H1 (cell line): ENCODE data around the gene C12orf43. TPM values are rescaled to one million over a fixed set of nuclear protein-coding genes. Genes with fewer than 3 reads are reported as not detected.

ENCODE experiments used
- CTCF ChIA-PET: fragments of 300-600 bp; sonication (Branson Sonifier 250); formaldehyde crosslinking; loops from one replicate; lab custom pipeline; 2021; ENCODE audit not compliant: partially characterized antibody; lab: Charles Lee
- POLR2A ChIA-PET: fragments of 300-600 bp; sonication (Branson Sonifier 250); formaldehyde crosslinking; loops from one replicate; lab custom pipeline; 2021; ENCODE audit warnings: inconsistent platforms; ENCODE audit not compliant: partially characterized antibody; lab: Charles Lee
- DNase-seq, 2 experiments: peaks; one replicate each; pipeline versions ENCODE4 v3.0.0 to v3.0.0-alpha.2; 2010 to 2022; ENCODE audit warnings: low spot score in 2 of 2, low read depth in 1 of 2, mixed read lengths in 1 of 2
- FAIRE-seq: peaks from 2 replicates; lab custom pipeline; 2011; peaks lifted over from hg19 to GRCh38; lab: Jason Lieb, UNC
- H2AFZ ChIP-seq: 2 replicates; pipeline ENCODE4 v1.8.1; 2012; ENCODE audit warnings: low read length, inconsistent platforms
- H2AK5ac ChIP-seq: 2 replicates; pipeline ENCODE4 v1.6.1; 2013; ENCODE audit warnings: low read depth, low read length
- H2BK120ac ChIP-seq: replicated peaks from 2 replicates; pipeline ENCODE3; 2013; ENCODE audit warnings: low read depth, low read length, inconsistent platforms
- H2BK12ac ChIP-seq: 2 replicates; pipeline ENCODE4 v1.6.1; 2013; ENCODE audit warnings: low read depth, low read length
- H2BK15ac ChIP-seq: 2 replicates; pipeline ENCODE4 v1.6.1; 2013; ENCODE audit warnings: low read length
- H2BK20ac ChIP-seq: 2 replicates; pipeline ENCODE4 v1.6.1; 2013; ENCODE audit warnings: low read length
- H2BK5ac ChIP-seq: 2 replicates; pipeline ENCODE4 v1.6.1; 2013; ENCODE audit warnings: low read depth, low read length
- H3K14ac ChIP-seq: 2 replicates; pipeline ENCODE4 v1.6.1; 2013; ENCODE audit warnings: inconsistent platforms; ENCODE audit not compliant: insufficient read length
- H3K18ac ChIP-seq: 2 replicates; pipeline ENCODE4 v1.6.1; 2013; ENCODE audit warnings: low read length; ENCODE audit errors: extremely low read depth
- H3K23ac ChIP-seq: 2 replicates; pipeline ENCODE4 v1.6.1; 2013; ENCODE audit warnings: inconsistent platforms; ENCODE audit not compliant: insufficient read length
- H3K23me2 ChIP-seq: 2 replicates; pipeline ENCODE4 v1.6.1; 2013; ENCODE audit warnings: low read depth, low read length
- H3K27ac ChIP-seq: 2 replicates; pipeline ENCODE4 v1.6.1; 2011; ENCODE audit warnings: low read depth, low read length, inconsistent platforms
- H3K27me3 ChIP-seq, 4 experiments: replicated peaks in 1 of 4; 1 replicate in 1 of 4; 2 replicates in 3 of 4; pipeline versions ENCODE4 v1.6.1 to v1.8.1; 2011 to 2013; ENCODE audit warnings: low read length in 3 of 4, mild to moderate bottlenecking in 3 of 4, inconsistent platforms in 2 of 4, mixed read lengths in 2 of 4, moderate library complexity in 1 of 4; ENCODE audit not compliant: control insufficient read depth in 3 of 4, insufficient read depth in 3 of 4; ENCODE audit errors: extremely low read depth in 1 of 4
- H3K36me3 ChIP-seq, 4 experiments: 2 replicates each; pipeline versions ENCODE4 v1.6.1 to v1.8.1; 2011 to 2013; ENCODE audit warnings: mild to moderate bottlenecking in 4 of 4, low read length in 3 of 4, moderate library complexity in 2 of 4, control low read depth in 1 of 4, inconsistent platforms in 1 of 4; ENCODE audit not compliant: insufficient read depth in 4 of 4, control insufficient read depth in 2 of 4
- H3K4ac ChIP-seq: replicated peaks from 2 replicates; pipeline ENCODE3; 2013; ENCODE audit warnings: low read length, low read depth, mixed read lengths, inconsistent platforms; ENCODE audit not compliant: insufficient read length
- H3K4me1 ChIP-seq, 4 experiments: replicated peaks in 1 of 4; 1 replicate in 1 of 4; 2 replicates in 3 of 4; pipeline versions ENCODE4 v1.6.1 to v1.8.1; 2011 to 2013; ENCODE audit warnings: low read length in 3 of 4, inconsistent platforms in 2 of 4, mixed read lengths in 1 of 4; ENCODE audit not compliant: insufficient read depth in 4 of 4, control insufficient read depth in 3 of 4
- H3K4me2 ChIP-seq, 2 experiments: 2 replicates each; pipeline versions ENCODE4 v1.6.1 to v1.8.1; 2011 to 2013; ENCODE audit warnings: low read depth in 2 of 2, low read length in 2 of 2, control low read depth in 1 of 2, inconsistent platforms in 1 of 2, mild to moderate bottlenecking in 1 of 2; ENCODE audit not compliant: insufficient read depth in 1 of 2
- H3K4me3 ChIP-seq, 4 experiments: fragments of 200-600, 300-600 bp in 1 of 4; sonication (generic), shearing (Covaris generic), sonication (Bioruptor Twin) in 1 of 4; 2 replicates each; pipeline versions ENCODE4 v1.5.1 to v1.8.1; 2011 to 2016; ENCODE audit warnings: low read length in 4 of 4, low read depth in 3 of 4, control low read depth in 2 of 4, inconsistent platforms in 2 of 4, mild to moderate bottlenecking in 2 of 4, mixed read lengths in 1 of 4, moderate library complexity in 1 of 4; ENCODE audit not compliant: insufficient read depth in 2 of 4; ENCODE audit errors: extremely low read depth in 1 of 4
- H3K56ac ChIP-seq: replicated peaks from 2 replicates; pipeline ENCODE3; 2013; ENCODE audit warnings: low read depth, mild to moderate bottlenecking, mixed read lengths, low read length, inconsistent platforms; ENCODE audit not compliant: insufficient read length
- H3K79me1 ChIP-seq: 2 replicates; pipeline ENCODE4 v1.6.1; 2013; ENCODE audit warnings: low read depth, low read length, control low read depth
- H3K79me2 ChIP-seq, 2 experiments: 2 replicates each; pipeline versions ENCODE4 v1.6.1 to v1.8.1; 2012 to 2013; ENCODE audit warnings: low read length in 2 of 2, mild to moderate bottlenecking in 2 of 2, inconsistent platforms in 1 of 2; ENCODE audit not compliant: insufficient read depth in 2 of 2, control insufficient read depth in 1 of 2
- H3K9ac ChIP-seq, 4 experiments: replicated peaks in 1 of 4; 1 replicate in 1 of 4; 2 replicates in 3 of 4; pipeline versions ENCODE4 v1.6.1 to v1.8.1; 2011 to 2013; ENCODE audit warnings: low read depth in 3 of 4, low read length in 3 of 4, control low read depth in 2 of 4, mild to moderate bottlenecking in 2 of 4, moderate library complexity in 2 of 4, inconsistent platforms in 1 of 4; ENCODE audit errors: extremely low read depth in 1 of 4
- H3K9me3 ChIP-seq, 2 experiments: 2 replicates each; pipeline versions ENCODE4 v1.6.1 to v1.8.1; 2012 to 2013; ENCODE audit warnings: mild to moderate bottlenecking in 2 of 2, moderate library complexity in 2 of 2, control low read depth in 1 of 2, inconsistent platforms in 1 of 2, low read depth in 1 of 2, low read length in 1 of 2, mixed read lengths in 1 of 2; ENCODE audit not compliant: insufficient read depth in 2 of 2
- H4K20me1 ChIP-seq, 2 experiments: replicated peaks in 1 of 2; 2 replicates each; pipeline versions ENCODE3 to v1.8.1; 2011 to 2013; ENCODE audit warnings: inconsistent platforms in 2 of 2, low read length in 2 of 2, mild to moderate bottlenecking in 1 of 2; ENCODE audit not compliant: insufficient read depth in 2 of 2, control insufficient read depth in 1 of 2
- H4K5ac ChIP-seq: 2 replicates; pipeline ENCODE4 v1.6.1; 2013; ENCODE audit warnings: low read length, low read depth, mixed read lengths, inconsistent platforms; ENCODE audit not compliant: insufficient read length
- H4K8ac ChIP-seq: 2 replicates; pipeline ENCODE4 v1.8.0; 2013; ENCODE audit warnings: mild to moderate bottlenecking, moderate library complexity, low read length, inconsistent platforms; ENCODE audit not compliant: insufficient read depth; ENCODE audit errors: extremely low read depth
- H4K91ac ChIP-seq: replicated peaks from 2 replicates; pipeline ENCODE3; 2013; ENCODE audit warnings: low read length, mixed read lengths, inconsistent platforms; ENCODE audit not compliant: insufficient read length
- POLR2AphosphoS5 ChIP-seq: IDR thresholded peaks from 2 replicates; pipeline ENCODE4 v1.6.1; 2011; ENCODE audit warnings: low read depth, low read length
- SRF ChIP-seq: IDR thresholded peaks from 2 replicates; pipeline ENCODE4 v1.6.1; 2011; ENCODE audit warnings: mild to moderate bottlenecking, low read depth, low read length, moderate library complexity
- TCF12 ChIP-seq: IDR thresholded peaks from 2 replicates; pipeline ENCODE4 v1.6.1; 2011; ENCODE audit warnings: low read depth, mild to moderate bottlenecking, low read length
- WGBS, 2 experiments: shearing (Covaris generic) in 1 of 2; methylation state at CpG; one replicate each; pipeline versions ENCODE4 v1.1.6 to v1.1.7; 2013 to 2015; ENCODE audit warnings: low lambda C conversion rate in 2 of 2, mixed read lengths in 2 of 2, inconsistent platforms in 1 of 2, low coverage in 1 of 2, missing lambda C conversion rate in 1 of 2; ENCODE audit not compliant: insufficient replicate concordance in 2 of 2, insufficient coverage in 1 of 2, insufficient read length in 1 of 2; ENCODE audit errors: extremely low coverage in 1 of 2, missing lambda C conversion rate in 1 of 2; 5-methylcytosine and 5-hydroxymethylcytosine counted together
- polyA plus RNA-seq, 7 experiments: library from polyadenylated mRNA; depleted of rRNA in 3 of 7; stranded (reverse) in 5 of 7; unstranded in 2 of 7; fragments of >200 nt in 5 of 7; fragments of 200-250 nt in 2 of 7; gene quantifications; 1 replicate in 5 of 7; 2 replicates in 1 of 7; 4 replicates in 1 of 7; pipeline versions ENCODE4 v1.2.1 to v1.2.3, GENCODE V29; 2011 to 2013; ENCODE audit warnings: missing spikeins in 2 of 7, mixed read lengths in 2 of 7
- total RNA-seq: library from RNA; stranded (reverse); fragmentation: NEBNext Ultra II Directional; extraction: Animal tissue kit (Norgen Biotek cat#: 25700); gene quantifications from 2 replicates; pipeline ENCODE4 v1.2.1, GENCODE V29; 2021
- TF ChIP-seq, protein P1 (sequence below): IDR thresholded peaks from 2 replicates; pipeline ENCODE4 v1.6.1; 2012; ENCODE audit warnings: inconsistent platforms
- TF ChIP-seq, protein P2 (sequence below): IDR thresholded peaks from 2 replicates; pipeline ENCODE4 v1.6.1; 2012; ENCODE audit warnings: low read length, inconsistent platforms

The C12orf43 gene
- total and polyA plus RNA-seq, 2 of the 8 experiments (the other 6 are each of a cell fraction or from before 2014, with no cell fraction given): 9.2 to 22.3 TPM

DNA sequence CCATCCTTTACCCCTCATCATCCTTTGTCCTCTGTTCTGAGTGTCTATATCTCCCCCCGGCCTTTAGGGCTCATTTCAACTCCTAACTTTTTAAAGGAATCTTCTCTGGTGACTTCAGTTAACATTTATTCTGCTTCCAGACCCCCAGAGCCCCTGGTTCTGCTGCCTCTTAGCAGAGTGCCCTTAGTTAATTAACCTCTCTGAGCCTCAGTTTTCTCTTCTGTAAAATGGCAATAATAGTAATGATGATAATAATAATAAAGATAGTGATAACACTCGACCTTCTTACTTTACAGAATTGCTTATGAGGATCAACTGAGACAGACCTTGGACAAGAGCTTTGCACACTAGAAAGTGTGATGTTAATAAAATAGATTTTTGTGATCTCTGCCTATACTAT, 6.4 kb upstream of the C12orf43 start:
- Histone ChIP-seq H4K8ac (no peak overlapping the region), H4K5ac (no peak overlapping the region), H3K4me3 (no peak overlapping the region), H3K23ac (no peak overlapping the region), H3K9ac (no peak overlapping the region), H2BK20ac (no peak overlapping the region), H2BK120ac (no peak overlapping the region), H3K9me3 (no peaks in the 10 kb centered on the region), H2AK5ac (no peak overlapping the region), H3K27me3 (no peaks in the 10 kb centered on the region), H3K79me1 (no peaks in the 10 kb centered on the region), H2BK12ac (no peak overlapping the region), H2AFZ (no peak overlapping the region), H4K20me1 (no peaks in the 10 kb centered on the region), H3K14ac (no peak overlapping the region), H2BK15ac (no peak overlapping the region), H3K18ac (no peak overlapping the region), H3K4ac (no peak overlapping the region), H3K27ac (no peak overlapping the region), H3K4me1 (no peaks in the 10 kb centered on the region), H3K23me2 (no peaks in the 10 kb centered on the region), H3K56ac (no peak overlapping the region), H3K79me2 (no peaks in the 10 kb centered on the region), H3K4me2 (no peak overlapping the region), H3K36me3 (no peaks in the 10 kb centered on the region), H4K91ac (no peak overlapping the region), H2BK5ac (no peak overlapping the region)
- no peak for FAIRE-seq
- no peak for DNase-seq
- ChIA-PET POLR2A (no interaction called here), CTCF (no interaction called here)
- no peak for TF ChIP-seq TCF12
- TF ChIP-seq POLR2AphosphoS5: no peak
- TF ChIP-seq, protein P1, sequence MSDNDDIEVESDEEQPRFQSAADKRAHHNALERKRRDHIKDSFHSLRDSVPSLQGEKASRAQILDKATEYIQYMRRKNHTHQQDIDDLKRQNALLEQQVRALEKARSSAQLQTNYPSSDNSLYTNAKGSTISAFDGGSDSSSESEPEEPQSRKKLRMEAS: no peak
- TF ChIP-seq, protein P2, sequence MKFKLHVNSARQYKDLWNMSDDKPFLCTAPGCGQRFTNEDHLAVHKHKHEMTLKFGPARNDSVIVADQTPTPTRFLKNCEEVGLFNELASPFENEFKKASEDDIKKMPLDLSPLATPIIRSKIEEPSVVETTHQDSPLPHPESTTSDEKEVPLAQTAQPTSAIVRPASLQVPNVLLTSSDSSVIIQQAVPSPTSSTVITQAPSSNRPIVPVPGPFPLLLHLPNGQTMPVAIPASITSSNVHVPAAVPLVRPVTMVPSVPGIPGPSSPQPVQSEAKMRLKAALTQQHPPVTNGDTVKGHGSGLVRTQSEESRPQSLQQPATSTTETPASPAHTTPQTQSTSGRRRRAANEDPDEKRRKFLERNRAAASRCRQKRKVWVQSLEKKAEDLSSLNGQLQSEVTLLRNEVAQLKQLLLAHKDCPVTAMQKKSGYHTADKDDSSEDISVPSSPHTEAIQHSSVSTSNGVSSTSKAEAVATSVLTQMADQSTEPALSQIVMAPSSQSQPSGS: no peak
- TF ChIP-seq SRF: no peak
- WGBS, 2 experiments: 88% methylated on average over 2 of the region's 2 CpGs; no CpG with 5 or more reads in 1 of the 2 experiments
